Mesenteric fat pad (tissue), 1 donor: ENCODE results near the gene LAMA4. TPM values are rescaled to one million over a fixed set of nuclear protein-coding genes. Genes with fewer than 3 reads are reported as not detected.

Source experiments
- DNase-seq: peaks from one replicate; pipeline ENCODE4 v3.0.0-alpha.2; 2020; ENCODE audit warnings: low spot score
- total RNA-seq: library from RNA; stranded (reverse); fragmentation: NEBNext Ultra II Directional; extraction: Animal tissue kit (Norgen Biotek cat#: 25700); gene quantifications from one replicate; pipeline ENCODE4 v1.2.1, GENCODE V29; 2021
- donor health status: DM: yes; HTN: yes; CAD: no.

LAMA4 gene
- total RNA-seq, 1 donor from 2014 or later, result 418 TPM

DNA sequence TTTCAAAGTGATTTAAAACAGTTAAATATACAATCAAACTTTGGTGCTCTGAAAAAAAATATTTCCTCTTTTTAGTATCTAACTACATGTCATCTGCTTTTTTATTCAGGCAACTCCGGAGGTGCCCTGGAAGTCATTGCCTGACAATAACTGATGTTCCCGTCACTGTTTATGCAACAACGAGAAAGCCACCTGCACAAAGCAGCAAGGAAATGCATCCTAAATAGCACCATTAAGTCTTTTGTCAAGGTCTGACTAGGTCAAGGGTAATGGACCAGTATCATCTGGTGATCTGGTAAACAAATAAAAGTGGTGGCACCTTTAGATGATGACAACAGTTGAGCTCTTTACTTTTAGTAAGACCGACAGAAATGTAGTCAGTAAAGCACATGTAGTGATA lies 153.8 kb downstream of the LAMA4 start:
- no peak for DNase-seq

DNA sequence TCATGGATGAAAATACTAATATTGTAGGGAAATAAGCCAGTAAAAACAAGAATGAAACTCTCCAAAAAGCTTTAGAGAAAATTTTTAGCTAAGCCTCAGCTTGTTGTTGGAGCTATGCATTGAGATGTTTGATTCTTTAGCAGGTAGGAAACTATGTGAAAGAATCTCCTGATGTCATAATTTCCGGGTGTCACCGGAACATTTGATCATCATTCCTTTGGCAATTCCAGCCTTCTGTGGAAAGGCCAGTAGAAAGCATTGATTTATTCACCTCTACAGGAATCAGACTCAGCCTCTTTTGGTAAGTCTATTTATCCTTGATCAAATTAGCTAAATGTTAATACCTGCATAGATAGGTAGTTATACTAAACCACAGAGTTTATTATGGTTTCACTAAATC lies 157.5 kb downstream of the LAMA4 start:
- no peak for DNase-seq

DNA sequence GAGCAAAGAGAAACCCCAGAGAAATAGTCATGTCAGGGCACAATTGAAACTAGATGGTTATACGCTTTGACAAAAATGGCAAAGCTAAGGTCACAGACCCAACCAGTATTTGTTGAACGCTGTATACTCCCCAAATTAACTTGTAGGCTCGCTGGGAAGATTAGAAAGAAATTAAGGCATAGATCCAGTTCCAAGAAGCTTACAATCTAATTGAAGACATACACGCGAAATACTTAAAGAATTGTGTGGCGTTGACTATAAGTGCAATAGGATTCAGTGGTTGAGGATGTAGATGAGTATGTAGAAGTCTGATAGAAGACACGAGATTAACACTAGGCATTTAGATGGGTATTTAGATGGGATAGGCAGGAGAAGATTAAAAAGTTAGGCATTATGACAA lies 166.5 kb downstream of the LAMA4 start:
- no peak for DNase-seq

DNA sequence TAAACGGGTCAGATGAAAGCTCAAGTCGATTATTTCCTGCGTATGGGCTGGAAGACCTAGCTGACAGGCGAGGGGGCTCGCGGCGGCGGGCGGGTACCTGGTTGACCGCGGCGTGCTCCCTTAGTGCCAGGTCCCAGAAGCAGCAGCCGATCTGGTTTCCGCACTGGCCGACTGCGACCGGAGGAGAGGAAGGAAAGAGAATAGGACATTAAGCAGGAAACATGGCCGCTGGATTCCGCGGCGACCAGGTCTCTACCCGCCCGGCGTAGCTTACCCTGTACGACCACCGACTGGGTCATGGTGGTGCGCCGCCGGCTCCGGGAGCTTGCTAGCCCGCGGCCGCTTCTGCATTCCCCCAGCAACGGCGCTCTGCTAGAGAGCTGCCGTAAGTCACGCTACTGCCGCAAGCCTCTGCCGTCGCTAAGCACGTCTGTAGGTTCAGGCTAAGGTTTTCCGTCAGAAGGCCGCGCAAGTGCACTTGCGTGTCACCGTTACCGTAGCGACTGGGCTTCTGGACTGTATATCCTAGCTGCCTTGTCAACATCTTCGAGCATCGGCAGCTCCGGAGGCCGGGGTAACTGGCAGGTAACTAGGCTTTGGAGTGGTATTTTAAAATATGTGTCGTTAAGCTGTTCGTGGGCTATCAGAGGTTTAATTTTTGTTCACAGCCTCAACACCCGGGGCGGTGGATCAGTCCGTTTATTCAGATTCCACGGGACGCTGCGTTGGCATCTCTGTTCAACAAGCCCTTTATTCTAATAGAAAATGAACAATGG lies 167.0 kb downstream of the LAMA4 start, which contains the start of the genes FAM229B and TUBE1:
TSS of gene FAM229B (plus strand) at position 456 of the 776 bp plus-strand sequence. CDS start 11,693 bp downstream, outside the sequence.
TSS of gene TUBE1 (minus strand) at position 347 of the 776 bp plus-strand sequence. CDS start at position 299, 48 bp downstream.
- peak; percentile 94 for DNase-seq

DNA sequence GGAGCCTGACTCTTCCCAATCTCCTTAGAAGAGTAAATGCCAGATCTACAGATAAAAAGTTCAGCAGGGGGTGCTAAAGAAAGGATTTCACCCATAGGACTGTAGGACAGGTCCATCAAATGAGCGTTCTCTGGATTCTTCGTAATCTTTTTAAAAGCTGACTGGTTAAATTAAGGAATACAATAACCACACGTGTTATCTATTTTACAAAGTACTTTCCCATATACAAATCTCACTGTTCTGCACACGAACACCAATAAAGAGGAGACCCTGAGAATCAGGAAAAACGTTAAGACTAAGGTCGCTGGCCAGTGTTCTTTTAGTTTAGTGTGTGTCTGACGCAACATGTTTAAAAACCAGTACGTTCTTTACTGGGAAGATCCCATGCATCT lies 167.6 kb downstream of the LAMA4 start:
- DNase-seq, result no peak

DNA sequence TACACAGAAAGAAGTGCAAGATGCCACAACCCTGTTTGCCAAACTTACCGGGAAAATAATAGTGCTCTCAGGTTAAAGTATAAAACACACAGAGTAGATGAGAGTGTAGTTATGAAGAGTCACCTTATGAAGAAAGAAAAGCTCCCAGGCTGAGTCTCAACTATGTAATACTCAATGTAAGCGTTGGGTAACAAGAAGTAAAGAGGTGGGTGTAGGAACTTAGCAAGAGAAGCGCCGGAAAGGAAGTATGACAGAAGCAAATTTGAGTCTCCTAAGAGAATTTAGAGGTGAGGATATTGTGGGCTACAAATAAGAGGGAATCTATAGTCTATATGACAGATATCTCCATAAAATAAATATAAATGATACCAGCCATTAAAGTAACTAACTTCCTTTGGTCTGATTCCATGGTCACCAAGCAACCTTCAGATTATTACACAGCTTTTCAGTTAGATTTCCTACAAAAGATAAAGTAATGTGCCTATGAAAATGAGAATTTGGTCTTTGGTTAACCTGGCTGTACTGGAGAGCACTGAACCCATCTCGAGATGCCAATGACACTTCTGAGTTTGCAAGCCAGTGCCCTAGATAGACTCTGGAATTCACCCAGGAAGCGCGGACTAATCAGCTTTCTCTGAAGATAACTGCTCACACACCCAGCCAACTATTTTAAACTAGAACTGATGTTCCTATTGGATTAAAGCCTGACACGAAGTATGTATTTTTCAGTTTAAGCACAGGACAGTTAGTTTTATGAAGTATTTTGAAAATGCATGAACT lies 168.9 kb downstream of the LAMA4 start:
- DNase-seq, result no peak

DNA sequence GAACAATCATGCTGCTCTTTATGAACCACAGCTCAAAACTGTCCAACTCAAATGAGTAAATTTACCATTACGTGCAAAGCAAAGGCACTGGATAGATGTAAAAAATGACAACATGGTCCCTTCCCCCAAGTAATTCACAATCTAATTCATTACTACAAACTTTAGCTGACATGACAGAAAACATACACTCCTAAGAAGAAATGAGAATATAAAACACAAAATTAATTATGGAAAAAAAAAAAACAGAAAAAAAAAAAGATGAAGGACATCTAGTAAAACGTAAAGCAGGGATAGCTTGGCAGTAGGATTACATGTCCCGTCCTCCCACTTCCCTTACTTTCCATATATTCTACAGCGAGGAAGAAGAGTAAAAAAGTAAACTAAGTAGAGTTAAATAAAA lies 172.8 kb downstream of the LAMA4 start:
- DNase-seq, result no peak

DNA sequence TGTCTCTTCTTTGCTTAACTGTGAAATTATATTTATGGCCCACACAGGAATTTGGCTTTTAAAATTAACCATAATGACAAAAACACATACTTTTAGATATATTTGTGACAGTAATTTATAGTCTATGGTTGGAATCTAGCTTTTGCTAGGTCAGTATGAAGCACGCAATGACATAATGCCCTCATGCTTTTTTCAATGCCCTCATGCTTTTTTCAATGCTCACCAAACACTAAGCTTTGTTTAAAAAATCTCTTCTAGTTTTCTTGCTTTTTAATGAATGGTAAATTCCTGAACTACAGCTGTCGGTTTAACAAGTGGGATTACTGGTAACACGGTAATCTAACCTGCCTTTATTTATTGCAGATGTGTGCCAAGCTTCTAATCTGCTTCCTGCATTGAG lies 187.8 kb downstream of the LAMA4 start:
- no peak for DNase-seq

DNA sequence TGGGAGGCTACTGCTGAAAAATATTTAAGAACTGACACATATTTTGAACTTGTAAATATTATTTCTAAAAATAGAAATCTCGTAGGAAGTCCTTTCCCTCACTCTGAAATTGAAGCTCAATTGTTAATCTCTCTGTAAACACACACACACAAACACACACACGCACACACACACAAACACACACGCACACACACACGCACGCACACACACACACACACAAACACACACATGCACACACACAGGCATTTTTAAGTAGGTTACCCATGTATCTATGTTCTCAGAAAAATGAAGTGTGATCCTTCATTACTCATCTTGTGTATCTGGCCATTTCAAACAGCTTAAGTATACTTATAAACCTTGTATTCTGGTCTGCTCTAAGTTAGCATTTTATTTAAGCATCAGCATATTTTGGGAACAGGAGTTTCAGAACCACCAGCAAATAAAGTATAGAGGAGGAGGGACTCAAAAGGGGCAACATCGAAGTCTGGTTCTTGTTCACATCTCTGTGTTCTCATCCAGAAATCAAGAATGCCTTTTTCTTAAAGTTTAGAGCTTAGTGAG lies 188.9 kb downstream of the LAMA4 start:
- DNase-seq, result no peak

DNA sequence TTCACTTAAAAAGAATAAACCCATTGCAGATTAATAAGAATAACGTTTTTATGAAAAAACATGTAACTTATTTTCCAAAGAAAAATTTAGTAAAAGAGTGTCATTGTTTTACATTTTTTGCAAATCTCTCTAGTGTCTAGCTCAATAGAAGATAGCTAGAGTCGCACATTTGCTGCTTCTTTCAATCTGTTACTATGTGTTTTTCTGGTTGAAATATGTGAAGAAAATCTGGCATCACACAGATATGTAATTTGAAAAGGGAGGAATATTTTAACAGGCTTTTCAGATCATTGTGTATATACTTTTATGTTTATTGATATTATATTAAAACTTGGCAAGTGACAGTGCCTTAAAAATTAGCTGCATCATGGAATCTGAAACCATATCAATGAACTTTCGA lies 191.4 kb downstream of the LAMA4 start:
- DNase-seq, result no peak

DNA sequence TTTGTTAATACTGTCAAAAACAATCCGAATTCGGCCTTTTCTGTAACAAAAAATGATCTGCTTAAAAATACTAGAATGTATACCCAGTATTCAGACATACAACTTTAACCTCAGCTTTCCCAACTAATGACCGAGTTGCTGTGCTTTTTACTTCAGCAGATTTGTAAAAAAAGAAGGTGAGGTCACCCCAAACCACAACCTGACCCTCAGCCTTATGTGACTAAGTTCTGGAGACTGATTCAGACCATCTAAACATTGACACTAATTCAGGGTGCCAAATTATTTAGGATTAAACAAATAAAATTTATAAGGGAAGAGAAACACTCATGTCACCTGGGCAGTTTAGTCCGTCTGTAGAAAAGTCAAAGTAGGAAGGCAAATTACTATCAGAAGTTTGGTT lies 192.8 kb downstream of the LAMA4 start:
- no peak for DNase-seq

Other genes with a start within 250 kb of the LAMA4 start
- gene CCN6, start 200.5 kb downstream of the LAMA4 start, total RNA-seq, result not detected
- 16.9 TPM for gene TUBE1, start 167.1 kb downstream of the LAMA4 start, total RNA-seq
- 10.8 TPM for gene FAM229B, start 167.0 kb downstream of the LAMA4 start, total RNA-seq
- gene RFPL4B, start 92.8 kb upstream of the LAMA4 start, total RNA-seq, result not detected